Measurements from ENCODE around the gene TMEM11. TPM values are rescaled to one million over a fixed set of nuclear protein-coding genes. Genes with fewer than 3 reads are reported as not detected.

TMEM11 gene, protein sequence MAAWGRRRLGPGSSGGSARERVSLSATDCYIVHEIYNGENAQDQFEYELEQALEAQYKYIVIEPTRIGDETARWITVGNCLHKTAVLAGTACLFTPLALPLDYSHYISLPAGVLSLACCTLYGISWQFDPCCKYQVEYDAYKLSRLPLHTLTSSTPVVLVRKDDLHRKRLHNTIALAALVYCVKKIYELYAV
- 14.3 and 15.5 TPM in 2 replicates for total RNA-seq

DNA sequence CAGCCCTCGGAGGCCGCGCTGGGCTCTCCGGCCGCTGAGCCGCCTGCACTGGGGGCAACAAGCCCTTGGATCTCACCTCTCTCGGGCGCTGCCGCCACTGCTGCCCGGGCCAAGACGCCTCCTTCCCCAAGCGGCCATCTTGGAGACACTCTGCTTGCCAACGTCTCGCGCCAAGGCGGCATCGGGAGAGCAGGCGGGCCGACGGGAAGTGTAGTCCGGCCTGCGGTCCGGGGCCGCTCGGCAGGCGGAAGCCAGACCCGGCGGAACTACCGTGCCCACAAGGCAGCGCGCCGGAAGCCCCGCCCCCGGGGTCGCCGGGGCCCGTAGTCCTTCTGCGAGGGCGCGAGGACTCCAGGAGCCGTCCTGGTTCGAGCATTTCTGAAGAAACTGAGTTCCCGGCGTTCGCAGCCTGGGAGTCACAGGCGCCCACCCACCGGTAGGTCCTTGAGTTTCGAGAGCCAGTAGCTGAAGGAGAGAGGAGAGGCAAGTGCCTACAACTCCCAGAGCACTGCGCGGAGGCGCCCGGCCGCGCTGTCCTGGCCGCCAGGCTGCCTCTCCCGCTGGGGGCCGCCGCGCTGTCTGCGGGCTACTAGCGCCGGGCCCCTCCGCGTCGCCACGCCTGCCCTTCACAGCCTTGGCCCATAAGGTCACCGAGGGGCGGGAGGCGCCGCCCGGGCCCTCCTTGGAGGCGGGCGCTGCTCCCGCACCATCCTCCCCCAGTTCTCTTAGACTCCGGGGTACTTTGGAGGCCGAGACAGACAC, at the start of gene TMEM11:
TMEM11 (minus strand) TSS at position 147 of the 762 bp plus-strand sequence; CDS start at position 138, 9 bp downstream.

DNA sequence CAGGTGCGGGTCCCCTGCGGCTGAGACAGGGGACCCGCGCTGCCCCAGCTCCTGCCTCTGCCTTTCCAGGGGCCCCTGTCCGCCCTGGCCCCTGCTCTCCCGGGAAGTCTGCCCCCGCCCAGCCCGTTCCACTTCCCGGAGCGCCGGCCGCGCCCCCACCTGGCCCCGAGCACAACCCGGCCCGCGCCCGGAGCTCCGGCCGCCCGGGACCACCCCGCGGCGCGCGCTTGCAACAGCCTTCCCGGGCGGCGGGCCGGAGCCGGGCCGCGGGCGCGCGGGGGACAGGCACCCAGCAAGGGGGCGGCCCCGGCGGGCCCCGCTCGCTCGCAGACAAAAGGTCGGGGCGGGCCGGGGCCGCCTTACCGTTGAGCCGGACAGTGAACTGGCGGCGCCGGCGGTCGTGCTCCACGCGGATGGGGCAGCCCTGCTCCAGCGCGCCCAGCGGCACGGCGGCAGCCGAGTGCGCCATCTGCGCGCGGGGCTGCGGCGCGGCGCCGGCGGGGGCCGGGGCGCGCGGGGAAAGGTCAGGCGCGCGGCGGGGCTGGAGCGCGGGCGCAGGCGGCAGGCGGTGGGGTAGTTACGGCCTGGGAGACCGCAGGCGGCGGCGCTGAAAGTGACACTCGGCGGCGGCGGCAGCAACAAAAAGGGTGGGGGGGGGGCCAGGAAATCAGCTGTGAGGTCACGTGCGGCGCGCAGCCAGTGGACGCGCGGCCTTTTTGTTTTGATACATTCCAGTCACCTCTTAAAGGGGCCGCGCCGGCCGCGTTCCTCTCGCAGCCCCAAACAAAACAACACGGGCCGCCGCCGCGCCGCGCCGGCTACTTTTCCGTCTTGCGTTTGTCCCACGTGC, 39.1 kb upstream of the TMEM11 start, which contains the start of gene NATD1:
NATD1 (minus strand) TSS at position 615 of the 850 bp plus-strand sequence; CDS start at position 469, 146 bp downstream.

Other genes with a start within 250 kb of the TMEM11 start
- gene USP22, start 171.2 kb downstream of the TMEM11 start, total RNA-seq = 210 and 279 TPM in 2 replicates
- 13.2 and 14.0 TPM in 2 replicates for gene DHRS7B, start 87.2 kb downstream of the TMEM11 start, total RNA-seq
- 2.4 and 3.4 TPM in 2 replicates for gene NATD1, start 39.2 kb upstream of the TMEM11 start, total RNA-seq
- gene MAP2K3, start 70.5 kb upstream of the TMEM11 start, total RNA-seq = 16.3 and 41.7 TPM in 2 replicates
- gene KCNJ12, start 162.2 kb upstream of the TMEM11 start, total RNA-seq = 0.89 and 1.5 TPM in 2 replicates